Fibroblast of skin of scalp (primary cell): ENCODE results near the gene NR2C2.

Experiments
- DNase-seq: peaks from one replicate; pipeline ENCODE4 v3.0.0-alpha.2; 2013

Gene NR2C2

GRCh38 chr3:14921811-14922705, 25.3 kb upstream of the NR2C2 start:
- no peak for DNase-seq

DNA sequence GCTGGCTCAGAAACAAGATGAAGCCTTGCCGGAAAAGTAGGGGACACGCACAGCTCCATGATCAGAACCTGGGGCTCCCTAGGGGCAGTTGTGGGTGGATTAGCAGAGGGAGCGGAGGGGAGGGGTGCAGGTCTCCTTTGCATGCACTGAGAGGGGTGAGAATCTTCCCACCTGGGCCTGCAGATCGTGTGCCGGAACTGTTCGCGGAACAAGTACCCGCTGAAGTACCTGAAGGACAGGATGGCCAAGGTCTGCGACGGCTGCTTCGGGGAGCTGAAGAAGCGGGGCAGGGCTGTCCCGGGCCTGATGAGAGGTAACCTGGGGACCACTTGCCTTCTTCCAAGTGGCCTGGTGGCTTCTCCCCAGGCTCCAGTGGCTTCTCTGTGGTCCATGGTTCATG, 24.5 kb upstream of the NR2C2 start:
- DNase-seq: no peak

- DNase-seq: no peak
These were observed 23.9 kb upstream of the NR2C2 start for GRCh38 chr3:14923476-14923875.

DNA sequence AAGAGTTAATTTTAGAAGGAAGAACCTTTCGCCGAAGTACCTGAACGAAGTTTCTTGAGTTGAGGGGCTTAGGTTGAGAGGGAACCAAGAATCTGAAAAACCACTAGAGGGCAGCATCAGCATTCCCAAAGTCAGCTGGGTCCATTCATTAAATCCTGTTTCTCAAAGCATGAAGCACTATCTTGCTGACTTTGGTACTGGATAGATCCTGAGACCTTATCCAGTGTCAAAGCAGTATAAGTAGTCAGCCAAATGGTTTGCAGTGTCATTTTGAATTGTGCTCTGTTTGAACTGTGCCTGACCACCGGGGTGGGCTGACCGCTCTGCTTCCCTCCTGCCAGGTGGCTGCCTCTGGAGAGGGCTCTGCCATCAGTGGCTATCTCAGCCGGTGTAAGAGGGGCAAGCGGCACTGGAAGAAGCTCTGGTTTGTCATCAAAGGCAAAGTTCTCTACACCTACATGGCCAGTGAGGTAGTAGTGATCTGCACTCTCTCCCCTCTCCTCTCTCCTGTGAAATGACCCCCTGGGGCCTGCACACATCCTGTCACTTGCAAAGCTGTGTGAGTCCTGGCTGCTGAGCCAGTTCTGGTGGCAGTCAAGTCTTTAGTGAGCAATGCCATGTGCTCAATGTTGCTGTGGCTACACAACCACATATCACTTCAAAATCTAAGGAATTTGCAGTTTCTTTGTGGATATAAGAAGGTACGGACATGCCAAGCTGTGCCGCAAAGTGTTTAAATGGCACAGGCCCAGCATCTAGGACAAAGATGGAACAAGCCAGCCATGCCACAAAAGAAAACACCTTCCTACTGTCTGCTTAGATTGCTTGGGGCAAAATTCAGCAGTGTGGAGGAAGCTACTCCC, 21.4 kb upstream of the NR2C2 start:
- peak; percentile 62 for DNase-seq

DNA sequence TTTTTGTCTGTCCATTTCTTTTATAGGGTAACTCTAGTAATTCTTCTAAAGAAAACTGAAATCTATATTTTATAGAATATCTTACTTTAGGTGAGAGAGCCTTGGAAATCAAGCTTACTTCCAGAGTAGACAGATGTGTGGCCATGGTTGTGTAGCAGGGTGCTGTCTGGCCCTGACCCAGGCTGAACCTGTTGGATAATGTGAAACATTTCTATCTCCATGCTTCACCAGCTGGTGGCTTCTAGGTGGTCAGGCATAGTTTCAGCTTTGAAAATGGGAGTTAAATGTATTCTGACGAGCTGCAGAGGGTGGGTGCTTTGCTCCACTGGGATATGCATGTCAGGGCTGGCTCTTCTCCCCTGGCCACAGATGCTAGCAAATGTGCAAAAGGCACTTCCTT, 20.8 kb upstream of the NR2C2 start:
- DNase-seq: no peak

DNA sequence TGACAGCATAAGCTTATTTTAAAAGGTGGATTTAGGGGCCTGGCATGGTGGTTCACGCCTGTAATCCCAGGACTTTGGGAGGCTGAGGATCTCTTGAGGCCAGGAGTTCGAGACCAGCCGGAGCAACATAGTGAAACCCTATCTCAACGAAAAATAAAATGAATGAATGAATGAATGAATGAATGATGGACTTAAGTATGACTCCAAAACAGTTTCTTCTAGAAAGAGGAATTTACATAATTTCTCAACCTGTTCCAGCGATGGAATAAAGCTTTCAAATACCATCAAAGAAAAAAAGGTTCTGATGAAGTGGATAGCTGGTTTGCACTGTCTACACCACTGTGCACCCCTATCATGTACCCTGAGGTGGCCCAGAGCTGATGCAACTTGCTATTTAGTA, 20.1 kb upstream of the NR2C2 start:
- no peak for DNase-seq

DNA sequence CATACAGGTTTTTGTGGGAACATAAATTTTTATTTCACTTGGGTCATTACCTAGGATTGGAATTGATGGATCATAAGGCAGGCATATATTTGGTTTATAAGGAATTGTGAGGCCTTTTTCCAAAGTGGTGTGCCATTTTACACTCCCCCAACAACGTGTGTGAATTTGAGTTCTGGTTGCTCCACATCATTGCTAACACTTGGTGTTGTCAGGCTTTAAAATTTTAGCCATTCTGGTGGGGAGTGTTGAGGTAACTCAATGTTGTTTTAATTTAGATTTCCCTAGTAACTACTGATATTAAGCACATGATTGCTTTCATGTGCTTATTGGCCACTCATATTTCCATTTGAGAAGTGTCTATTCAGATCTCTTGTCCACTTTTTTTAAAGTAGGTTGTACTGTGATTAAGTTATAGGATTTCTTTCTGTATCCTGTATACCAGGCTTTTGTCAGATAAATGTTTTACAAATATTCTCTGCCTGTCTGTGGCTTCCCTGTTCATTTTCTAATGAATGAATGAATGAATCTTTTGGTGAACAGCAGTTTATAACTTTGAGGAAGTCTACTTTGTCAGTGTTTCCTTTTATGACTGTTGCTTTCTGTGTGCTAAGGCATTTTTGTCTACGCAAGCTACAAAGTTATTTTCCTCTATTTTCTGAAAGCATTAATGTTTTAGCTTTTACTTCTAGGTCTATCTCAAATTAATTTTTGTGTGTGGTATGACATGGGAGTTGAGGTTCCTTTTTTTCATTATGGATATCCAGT, 17.9 kb upstream of the NR2C2 start:
- no peak for DNase-seq

DNA sequence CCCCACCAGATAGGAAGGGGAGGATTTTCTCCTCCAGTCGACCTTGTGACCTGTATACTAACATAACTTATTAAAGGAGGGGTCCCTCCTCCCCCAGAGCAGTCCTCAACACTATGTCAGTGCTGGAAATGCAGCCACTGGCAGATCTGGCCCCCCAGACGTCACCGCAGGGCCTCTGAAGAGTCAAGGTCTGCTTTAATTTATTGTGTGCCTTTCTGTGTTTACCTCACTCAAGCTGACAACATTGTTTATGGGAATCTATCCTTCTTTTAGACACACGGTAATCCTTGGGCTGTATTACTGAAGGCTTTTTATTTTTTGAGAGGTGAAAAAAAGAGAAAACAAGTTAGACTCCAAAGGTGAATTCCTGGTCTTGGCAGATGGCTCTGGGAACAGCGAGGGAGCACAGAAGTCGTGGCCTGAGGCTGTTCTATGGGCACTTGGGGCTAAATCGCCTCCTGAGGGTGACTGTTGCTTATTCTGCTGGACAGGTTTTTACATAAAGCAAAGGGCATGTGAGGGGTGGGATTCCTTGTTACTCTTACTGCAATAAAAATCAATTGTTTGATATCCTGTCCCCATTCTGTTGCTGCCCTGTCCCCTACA, 13.5 kb upstream of the NR2C2 start:
- no peak for DNase-seq

- no peak for DNase-seq
These were observed 11.6 kb upstream of the NR2C2 start for GRCh38 chr3:14935592-14936345.

DNA sequence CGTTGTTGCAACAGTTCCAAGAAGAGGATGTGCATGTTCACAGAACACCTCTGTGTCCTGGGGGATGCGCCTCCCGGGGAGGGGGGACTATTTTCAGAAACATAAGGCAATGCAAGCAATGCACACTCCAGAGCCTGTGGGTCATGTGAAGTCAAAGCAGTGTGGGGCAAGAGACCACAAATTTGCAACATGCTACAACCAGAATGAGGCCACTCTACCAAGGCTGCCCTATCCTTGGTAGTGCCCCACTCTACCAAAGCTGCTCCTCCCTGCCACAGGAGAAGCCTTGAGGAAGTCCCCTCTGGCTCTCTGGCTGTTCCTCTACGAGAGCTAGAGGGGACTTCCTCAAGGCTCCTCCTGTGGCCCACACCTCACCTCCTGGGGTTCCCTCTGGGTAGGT, 8.4 kb upstream of the NR2C2 start:
- DNase-seq: no peak

DNA sequence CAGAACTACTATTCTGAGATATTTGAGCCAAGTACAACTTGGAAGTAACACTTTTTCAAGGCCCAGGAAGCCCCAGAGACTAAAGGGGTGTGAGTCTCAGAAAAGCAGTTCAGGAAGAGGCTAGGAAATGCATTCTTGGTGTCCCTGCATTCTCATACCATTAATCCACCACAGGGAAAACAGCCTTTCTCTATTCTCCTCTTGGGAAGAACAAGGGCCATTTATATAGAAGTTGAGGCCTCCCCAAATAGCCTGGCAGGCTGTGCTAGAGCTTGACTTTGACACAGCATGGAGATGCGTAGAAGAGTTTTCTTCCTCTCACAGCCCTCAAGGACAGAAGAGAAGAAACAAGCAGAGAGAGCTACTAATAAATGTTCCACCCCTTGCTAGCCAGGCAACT, 5.5 kb upstream of the NR2C2 start:
- DNase-seq: no peak

- DNase-seq: no peak
These were observed 4.3 kb upstream of the NR2C2 start for GRCh38 chr3:14943042-14943441.

DNA sequence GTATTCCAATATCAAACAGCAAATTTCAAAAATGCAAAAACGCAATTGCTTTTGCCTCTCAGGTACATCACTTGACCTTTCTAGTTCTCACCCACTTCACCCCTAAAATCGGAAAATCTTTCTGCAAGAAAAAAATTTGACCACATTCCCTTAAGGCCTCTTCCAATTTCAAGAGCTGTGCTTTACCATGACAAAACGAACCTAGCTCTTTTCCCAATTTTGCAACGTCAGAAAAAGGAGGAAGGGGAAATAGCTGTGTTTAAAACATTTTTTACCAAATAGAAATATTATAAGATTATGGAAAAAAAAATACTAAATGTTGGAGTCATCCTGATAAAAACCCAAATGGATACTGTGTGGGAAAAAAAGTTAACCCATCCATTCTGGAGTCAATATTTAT, 1.1 kb upstream of the NR2C2 start:
- no peak for DNase-seq

- no peak for DNase-seq
These were observed 664 bp upstream of the NR2C2 start for GRCh38 chr3:14946739-14947099.

- peak; percentile 97 for DNase-seq
These were observed 664 bp downstream of the NR2C2 start for GRCh38 chr3:14947886-14948608.

GRCh38 chr3:14948609-14949038, 1.2 kb downstream of the NR2C2 start:
- DNase-seq: no peak

DNA sequence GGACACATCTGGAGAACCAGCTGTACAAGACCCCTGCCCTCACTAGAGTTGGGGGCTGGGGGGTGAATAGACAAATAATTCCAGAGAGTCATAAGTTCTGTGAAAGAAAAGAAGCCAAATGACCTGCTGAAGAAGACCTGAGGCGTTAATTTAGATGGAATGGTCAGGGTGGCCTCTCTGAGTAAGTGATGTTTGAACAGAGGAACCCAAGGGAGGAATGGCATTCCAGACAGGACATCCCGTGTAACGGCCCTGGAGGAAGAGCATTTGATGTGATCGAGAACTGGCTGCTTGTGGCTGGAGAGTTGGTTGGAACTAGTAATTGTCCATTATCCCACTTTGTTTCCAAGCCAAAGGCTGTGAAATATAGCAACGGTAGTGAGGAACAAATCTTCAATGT, 1.7 kb downstream of the NR2C2 start:
- no peak for DNase-seq

GRCh38 chr3:14950274-14950673, 2.9 kb downstream of the NR2C2 start:
- DNase-seq: no peak

DNA sequence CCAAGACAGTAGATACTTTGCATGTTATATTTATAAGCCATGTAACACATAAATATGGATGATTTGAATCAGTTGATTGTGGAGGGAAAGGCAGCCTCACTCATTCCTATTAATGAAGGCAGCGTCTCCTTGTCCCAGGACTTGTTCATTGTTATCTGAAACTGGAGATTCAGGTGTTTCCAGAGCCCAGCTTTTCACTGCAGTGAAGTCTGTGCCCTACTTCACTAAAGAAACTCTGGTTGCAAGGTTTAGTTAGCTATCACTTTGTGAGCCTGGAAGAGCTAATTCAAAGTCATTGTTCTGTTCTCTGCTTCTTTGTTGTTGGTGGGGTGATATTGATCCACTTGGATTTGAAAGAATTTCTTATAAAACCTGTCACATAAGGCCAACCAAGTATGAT, 9.8 kb downstream of the NR2C2 start:
- DNase-seq: no peak

DNA sequence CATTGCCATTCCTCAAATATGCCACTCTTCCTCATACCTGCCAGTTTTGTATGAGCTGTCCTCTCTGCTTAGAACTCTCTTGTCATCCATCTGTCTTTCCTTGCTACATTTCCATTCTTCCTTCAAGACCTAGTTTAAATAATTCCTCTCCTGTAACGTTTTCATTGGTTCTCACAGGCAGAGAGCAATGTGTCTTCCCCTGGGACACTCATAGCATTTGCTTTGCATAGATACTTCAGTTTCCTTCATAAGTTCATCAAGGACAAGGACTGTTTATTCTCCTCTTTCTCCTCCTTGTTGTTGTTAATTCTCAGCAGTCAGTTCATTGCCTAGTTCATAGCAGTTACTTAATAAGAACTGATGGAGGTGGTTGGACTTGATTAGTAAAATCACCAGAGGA, 10.5 kb downstream of the NR2C2 start:
- DNase-seq: peak; percentile 14

GRCh38 chr3:14959359-14959943, 12.1 kb downstream of the NR2C2 start:
- DNase-seq: no peak
